ENCODE results near the gene SLC38A7.

Gene SLC38A7

DNA sequence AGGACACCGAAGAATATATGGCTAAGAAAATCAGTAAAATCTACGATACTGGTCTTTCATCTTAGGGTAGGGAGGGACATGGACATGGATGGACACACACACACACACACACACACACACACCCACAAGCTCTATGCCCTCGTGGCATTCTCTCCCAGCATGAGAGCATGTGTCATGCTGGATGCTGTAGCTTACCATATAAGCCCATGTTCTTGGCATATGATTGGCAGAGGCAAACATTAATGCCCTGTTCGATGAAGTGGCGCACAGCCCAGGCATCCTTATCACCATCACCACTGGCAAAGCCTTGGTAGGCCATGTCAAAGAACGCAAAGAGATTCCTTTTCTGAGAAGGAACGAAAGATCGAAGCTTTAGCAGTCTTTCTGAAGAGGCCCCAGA is 31.9 kb upstream of the SLC38A7 start:
- Histone ChIP-seq H3K9ac (ENCODE audit: low read length) (no peak overlapping the region), H3K36me3 (ENCODE audit: control insufficient read depth, insufficient read depth, low read length) (peaks cover 16% of the 10 kb centered on the region), H3K4me2 (ENCODE audit: low read length) (no peak overlapping the region), H3K56ac (ENCODE audit: low read length) (no peak overlapping the region), H3K4me1 (ENCODE audit: control insufficient read depth, low read depth, low read length) (no peaks in the 10 kb centered on the region), H3K79me2 (ENCODE audit: control insufficient read depth, insufficient read depth, low read length) (no peaks in the 10 kb centered on the region), H3K23ac (ENCODE audit: low read length) (no peak overlapping the region), H4K5ac (ENCODE audit: low read length) (no peak overlapping the region), H4K8ac (ENCODE audit: low read depth, low read length) (no peak overlapping the region), H3K27me3 (ENCODE audit: insufficient read depth, low read length, poor library complexity) (no peaks in the 10 kb centered on the region), H3K79me1 (ENCODE audit: low read length) (no peaks in the 10 kb centered on the region), H3K27ac (ENCODE audit: low read depth, low read length) (no peak overlapping the region), H2BK120ac (ENCODE audit: low read depth, low read length) (no peak overlapping the region), H2BK15ac (replicated peaks; ENCODE audit: low read depth) (no peak overlapping the region), H2AK5ac (ENCODE audit: low read length) (no peak overlapping the region), H3K4ac (ENCODE audit: low read depth, low read length) (no peak overlapping the region), H3K18ac (ENCODE audit: low read length) (no peak overlapping the region), H2BK5ac (ENCODE audit: low read length) (no peak overlapping the region), H3K4me3 (ENCODE audit: low read length) (no peak overlapping the region)
- no CpG with 5 or more reads among the region's 8 CpGs for WGBS (ENCODE audit: extremely low coverage, insufficient coverage, low lambda C conversion rate)
- DNase-seq: no peak

DNA sequence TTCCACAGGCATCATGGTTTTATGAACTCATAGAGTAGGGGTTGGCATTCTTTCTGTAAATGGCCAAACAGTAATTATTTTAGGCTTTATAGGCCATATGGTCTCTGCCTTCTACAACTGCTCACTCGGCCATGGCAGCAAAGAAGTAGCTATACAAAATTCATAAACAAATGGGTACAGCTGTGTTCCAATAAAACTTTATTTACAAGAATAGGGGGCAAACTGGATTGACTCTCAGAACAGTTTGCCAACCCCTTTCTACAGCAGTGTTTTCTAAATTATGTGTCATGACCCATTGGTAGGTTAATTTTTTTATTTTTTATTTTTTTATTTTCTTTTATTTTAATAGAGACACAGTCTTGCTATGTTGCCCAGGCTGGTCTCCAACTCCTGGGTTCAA is 29.2 kb upstream of the SLC38A7 start:
- Histone ChIP-seq H3K4me2 (ENCODE audit: low read length) (no peak overlapping the region), H3K4me3 (ENCODE audit: low read length) (no peak overlapping the region), H3K23ac (ENCODE audit: low read length) (no peak overlapping the region), H2BK120ac (ENCODE audit: low read depth, low read length) (no peak overlapping the region), H3K27ac (ENCODE audit: low read depth, low read length) (no peak overlapping the region), H2BK15ac (replicated peaks; ENCODE audit: low read depth) (no peak overlapping the region), H3K4me1 (ENCODE audit: control insufficient read depth, low read depth, low read length) (no peaks in the 10 kb centered on the region), H2BK5ac (ENCODE audit: low read length) (no peak overlapping the region), H4K8ac (ENCODE audit: low read depth, low read length) (no peak overlapping the region), H3K36me3 (ENCODE audit: control insufficient read depth, insufficient read depth, low read length) (peaks cover 19% of the 10 kb centered on the region), H3K79me2 (ENCODE audit: control insufficient read depth, insufficient read depth, low read length) (no peaks in the 10 kb centered on the region), H3K4ac (ENCODE audit: low read depth, low read length) (no peak overlapping the region), H3K56ac (ENCODE audit: low read length) (no peak overlapping the region), H2AK5ac (ENCODE audit: low read length) (no peak overlapping the region), H3K79me1 (ENCODE audit: low read length) (no peaks in the 10 kb centered on the region), H3K18ac (ENCODE audit: low read length) (no peak overlapping the region), H4K5ac (ENCODE audit: low read length) (no peak overlapping the region), H3K27me3 (ENCODE audit: insufficient read depth, low read length, poor library complexity) (no peaks in the 10 kb centered on the region), H3K9ac (ENCODE audit: low read length) (no peak overlapping the region)
- no peak for DNase-seq
- no CpG with 5 or more reads among the region's 1 CpG for WGBS (ENCODE audit: extremely low coverage, insufficient coverage, low lambda C conversion rate)

DNA sequence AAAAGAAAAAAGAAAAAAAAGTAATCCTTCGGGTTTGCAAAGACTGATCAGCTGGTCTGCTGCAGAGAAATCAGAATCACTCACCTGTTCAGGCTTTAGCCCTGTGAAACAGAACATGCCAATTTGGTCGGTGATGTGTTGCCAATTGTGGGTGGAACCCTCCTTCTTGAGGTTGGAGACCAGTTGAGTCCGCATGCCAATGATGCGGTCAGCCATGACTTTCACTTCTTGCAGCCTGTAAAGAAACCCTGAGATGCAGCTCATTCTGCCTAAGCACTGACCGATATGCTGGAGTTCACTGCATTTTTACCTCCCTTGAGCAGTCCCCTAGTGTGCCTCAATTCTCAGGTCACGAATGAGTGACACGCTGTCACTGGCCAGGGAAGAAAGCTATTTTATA is 24.8 kb upstream of the SLC38A7 start:
- H3K23ac ChIP-seq (ENCODE audit: low read length): no peak overlapping the region
- H3K4me1 ChIP-seq (ENCODE audit: control insufficient read depth, low read depth, low read length): no peaks in the 10 kb centered on the region
- no peak overlapping the region for H4K5ac ChIP-seq (ENCODE audit: low read length)
- H4K8ac ChIP-seq (ENCODE audit: low read depth, low read length): no peak overlapping the region
- H3K4me3 ChIP-seq (ENCODE audit: low read length): no peak overlapping the region
- no CpG with 5 or more reads among the region's 7 CpGs for WGBS (ENCODE audit: extremely low coverage, insufficient coverage, low lambda C conversion rate)
- H3K4ac ChIP-seq (ENCODE audit: low read depth, low read length): no peak overlapping the region
- no peaks in the 10 kb centered on the region for H3K27me3 ChIP-seq (ENCODE audit: insufficient read depth, low read length, poor library complexity)
- H3K79me1 ChIP-seq (ENCODE audit: low read length): no peaks in the 10 kb centered on the region
- H3K18ac ChIP-seq (ENCODE audit: low read length): no peak overlapping the region
- H2BK15ac ChIP-seq (replicated peaks; ENCODE audit: low read depth): no peak overlapping the region
- no peak overlapping the region for H3K4me2 ChIP-seq (ENCODE audit: low read length)
- no peak overlapping the region for H3K9ac ChIP-seq (ENCODE audit: low read length)
- no peak overlapping the region for H3K27ac ChIP-seq (ENCODE audit: low read depth, low read length)
- no peaks in the 10 kb centered on the region for H3K79me2 ChIP-seq (ENCODE audit: control insufficient read depth, insufficient read depth, low read length)
- H2BK120ac ChIP-seq (ENCODE audit: low read depth, low read length): no peak overlapping the region
- H2AK5ac ChIP-seq (ENCODE audit: low read length): no peak overlapping the region
- H2BK5ac ChIP-seq (ENCODE audit: low read length): no peak overlapping the region
- no peak for DNase-seq
- H3K36me3 ChIP-seq (ENCODE audit: control insufficient read depth, insufficient read depth, low read length): peaks cover 14% of the 10 kb centered on the region
- no peak overlapping the region for H3K56ac ChIP-seq (ENCODE audit: low read length)

DNA sequence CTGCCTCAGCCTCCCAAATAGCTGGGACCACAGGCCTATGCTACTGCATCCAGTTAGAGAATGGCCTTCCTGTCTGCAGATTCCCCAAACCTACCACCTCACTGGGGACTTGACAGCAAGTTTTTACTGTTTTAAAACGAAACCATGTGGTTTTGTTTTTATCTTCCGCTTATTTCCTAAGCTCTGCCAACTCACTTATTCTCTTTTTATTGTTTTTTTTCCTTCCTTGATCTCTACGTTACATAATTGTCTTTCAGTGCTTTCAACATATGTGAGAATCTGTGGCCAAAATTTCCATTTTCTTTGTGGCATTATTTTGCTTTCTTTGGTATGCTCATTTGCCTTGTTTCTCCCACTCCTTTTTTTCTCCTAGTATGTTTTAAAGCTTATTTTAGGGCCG is 14.6 kb upstream of the SLC38A7 start:
- WGBS (ENCODE audit: extremely low coverage, insufficient coverage, low lambda C conversion rate): no CpG with 5 or more reads among the region's 4 CpGs
- Histone ChIP-seq H3K79me1 (ENCODE audit: low read length) (no peaks in the 10 kb centered on the region), H2BK5ac (ENCODE audit: low read length) (no peak overlapping the region), H3K18ac (ENCODE audit: low read length) (no peak overlapping the region), H4K5ac (ENCODE audit: low read length) (no peak overlapping the region), H3K79me2 (ENCODE audit: control insufficient read depth, insufficient read depth, low read length) (no peaks in the 10 kb centered on the region), H2BK120ac (ENCODE audit: low read depth, low read length) (no peak overlapping the region), H2AK5ac (ENCODE audit: low read length) (no peak overlapping the region), H4K8ac (ENCODE audit: low read depth, low read length) (no peak overlapping the region), H3K23ac (ENCODE audit: low read length) (no peak overlapping the region), H3K4ac (ENCODE audit: low read depth, low read length) (no peak overlapping the region), H3K27ac (ENCODE audit: low read depth, low read length) (no peak overlapping the region), H3K4me1 (ENCODE audit: control insufficient read depth, low read depth, low read length) (no peaks in the 10 kb centered on the region), H3K4me2 (ENCODE audit: low read length) (no peak overlapping the region), H3K27me3 (ENCODE audit: insufficient read depth, low read length, poor library complexity) (no peaks in the 10 kb centered on the region), H2BK15ac (replicated peaks; ENCODE audit: low read depth) (no peak overlapping the region), H3K56ac (ENCODE audit: low read length) (no peak overlapping the region), H3K9ac (ENCODE audit: low read length) (no peak overlapping the region), H3K4me3 (ENCODE audit: low read length) (no peak overlapping the region), H3K36me3 (ENCODE audit: control insufficient read depth, insufficient read depth, low read length) (no peaks in the 10 kb centered on the region)
- no peak for DNase-seq

DNA sequence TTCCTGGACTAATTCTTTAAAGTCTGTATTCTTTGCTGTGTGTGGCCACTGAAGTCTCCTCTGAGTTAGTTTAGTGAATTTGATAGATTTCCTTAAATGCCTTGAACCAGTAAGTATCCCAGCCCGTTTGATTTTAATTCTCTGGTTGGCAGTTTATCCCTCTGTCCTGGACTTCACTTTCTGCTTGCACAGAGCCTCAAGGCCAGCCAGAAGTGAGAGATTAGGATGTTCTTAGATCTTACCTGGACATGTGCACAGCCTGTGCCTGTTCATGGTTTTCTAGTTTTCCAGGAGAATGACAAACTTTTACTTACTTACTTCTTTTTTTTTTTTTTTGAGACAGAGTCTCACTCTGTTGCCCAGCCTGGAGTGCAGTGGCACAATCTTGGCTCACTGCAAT is 10.8 kb upstream of the SLC38A7 start:
- H3K4me3 ChIP-seq (ENCODE audit: low read length): no peak overlapping the region
- WGBS (ENCODE audit: extremely low coverage, insufficient coverage, low lambda C conversion rate): no CpG with 5 or more reads among the region's 1 CpG
- no peak overlapping the region for H3K23ac ChIP-seq (ENCODE audit: low read length)
- H3K4ac ChIP-seq (ENCODE audit: low read depth, low read length): no peak overlapping the region
- no peak overlapping the region for H2BK15ac ChIP-seq (replicated peaks; ENCODE audit: low read depth)
- no peaks in the 10 kb centered on the region for H3K4me1 ChIP-seq (ENCODE audit: control insufficient read depth, low read depth, low read length)
- H2BK120ac ChIP-seq (ENCODE audit: low read depth, low read length): no peak overlapping the region
- H3K18ac ChIP-seq (ENCODE audit: low read length): no peak overlapping the region
- H3K4me2 ChIP-seq (ENCODE audit: low read length): no peak overlapping the region
- no peaks in the 10 kb centered on the region for H3K79me2 ChIP-seq (ENCODE audit: control insufficient read depth, insufficient read depth, low read length)
- H3K27me3 ChIP-seq (ENCODE audit: insufficient read depth, low read length, poor library complexity): no peaks in the 10 kb centered on the region
- H4K5ac ChIP-seq (ENCODE audit: low read length): no peak overlapping the region
- H3K27ac ChIP-seq (ENCODE audit: low read depth, low read length): no peak overlapping the region
- H4K8ac ChIP-seq (ENCODE audit: low read depth, low read length): no peak overlapping the region
- H3K56ac ChIP-seq (ENCODE audit: low read length): no peak overlapping the region
- DNase-seq: no peak
- no peak overlapping the region for H3K9ac ChIP-seq (ENCODE audit: low read length)
- H3K36me3 ChIP-seq (ENCODE audit: control insufficient read depth, insufficient read depth, low read length): no peaks in the 10 kb centered on the region
- no peaks in the 10 kb centered on the region for H3K79me1 ChIP-seq (ENCODE audit: low read length)
- no peak overlapping the region for H2BK5ac ChIP-seq (ENCODE audit: low read length)
- no peak overlapping the region for H2AK5ac ChIP-seq (ENCODE audit: low read length)

DNA sequence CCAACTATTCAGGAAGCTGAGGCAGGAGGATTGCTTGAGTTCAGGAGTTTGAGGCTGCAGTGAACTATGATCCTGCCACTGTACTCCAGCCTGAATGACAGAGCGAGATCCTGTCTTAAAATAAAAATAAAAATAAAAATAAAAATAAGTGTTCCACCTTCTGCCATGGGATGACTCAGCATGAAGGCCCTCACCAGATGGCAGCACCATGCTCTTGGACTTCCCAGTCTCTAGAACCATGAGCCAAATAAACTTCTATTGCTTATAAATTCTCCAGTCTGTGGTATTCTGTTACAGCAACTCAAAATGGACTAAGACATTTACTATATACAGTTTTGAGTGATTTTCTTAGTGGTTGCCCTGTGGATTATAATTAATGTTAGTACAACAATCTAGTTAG is 7.9 kb upstream of the SLC38A7 start:
- no peak overlapping the region for H4K5ac ChIP-seq (ENCODE audit: low read length)
- H2BK120ac ChIP-seq (ENCODE audit: low read depth, low read length): no peak overlapping the region
- no peak overlapping the region for H2AK5ac ChIP-seq (ENCODE audit: low read length)
- no peaks in the 10 kb centered on the region for H3K27me3 ChIP-seq (ENCODE audit: insufficient read depth, low read length, poor library complexity)
- no peaks in the 10 kb centered on the region for H3K36me3 ChIP-seq (ENCODE audit: control insufficient read depth, insufficient read depth, low read length)
- no peak overlapping the region for H2BK15ac ChIP-seq (replicated peaks; ENCODE audit: low read depth)
- H3K79me1 ChIP-seq (ENCODE audit: low read length): no peaks in the 10 kb centered on the region
- no peaks in the 10 kb centered on the region for H3K4me1 ChIP-seq (ENCODE audit: control insufficient read depth, low read depth, low read length)
- H3K79me2 ChIP-seq (ENCODE audit: control insufficient read depth, insufficient read depth, low read length): no peaks in the 10 kb centered on the region
- no peak overlapping the region for H3K4ac ChIP-seq (ENCODE audit: low read depth, low read length)
- no peak overlapping the region for H3K23ac ChIP-seq (ENCODE audit: low read length)
- H3K27ac ChIP-seq (ENCODE audit: low read depth, low read length): no peak overlapping the region
- no peak overlapping the region for H3K9ac ChIP-seq (ENCODE audit: low read length)
- no peak overlapping the region for H3K18ac ChIP-seq (ENCODE audit: low read length)
- H3K56ac ChIP-seq (ENCODE audit: low read length): no peak overlapping the region
- H2BK5ac ChIP-seq (ENCODE audit: low read length): no peak overlapping the region
- H3K4me3 ChIP-seq (ENCODE audit: low read length): no peak overlapping the region
- H3K4me2 ChIP-seq (ENCODE audit: low read length): no peak overlapping the region
- H4K8ac ChIP-seq (ENCODE audit: low read depth, low read length): no peak overlapping the region
- no CpG with 5 or more reads among the region's 1 CpG for WGBS (ENCODE audit: extremely low coverage, insufficient coverage, low lambda C conversion rate)
- no peak for DNase-seq
